Hematopoietic multipotent progenitor cell (in vitro differentiated cells): Measurements from ENCODE around the gene UQCRQ. TPM values are rescaled to one million over a fixed set of nuclear protein-coding genes. Genes with fewer than 3 reads are reported as not detected.

ENCODE experiments used
- DNase-seq, 3 donors: peaks; one replicate each; pipeline ENCODE4 v3.0.0-alpha.2; 2011 to 2015; ENCODE audit warnings: low read depth in 2 of 3, low spot score in 2 of 3
- small RNA-seq: library from RNA; depleted of rRNA; stranded (forward); fragments of <200 nt; gene quantifications from one replicate; pipeline ENCODE3, GENCODE V24; 2012
- total RNA-seq: library from RNA; depleted of rRNA; stranded (reverse); fragments of >200 nt; gene quantifications from one replicate; pipeline ENCODE4 v1.2.3, GENCODE V29; 2012

The UQCRQ gene
- total RNA-seq, 1 donor, result 81.6 TPM

DNA sequence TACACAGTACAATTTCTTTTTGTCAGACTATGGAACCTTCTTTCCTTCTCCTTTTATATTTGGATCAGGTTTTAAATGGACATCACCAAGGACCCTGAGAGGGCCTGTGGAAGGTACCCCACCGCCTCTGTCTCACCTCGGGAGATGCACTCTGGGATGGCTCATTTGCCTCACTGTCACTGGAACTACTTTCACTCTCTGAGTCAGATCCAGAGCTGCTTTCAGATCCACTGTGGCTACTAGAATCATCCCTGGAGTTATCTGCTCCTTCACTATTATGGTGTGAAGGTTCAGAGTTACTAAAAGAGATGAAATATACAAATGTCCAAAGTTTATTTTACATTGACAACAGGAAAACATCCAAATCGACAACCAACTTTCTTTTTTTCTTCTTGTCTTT lies 31.7 kb downstream of the UQCRQ start:
- DNase-seq, result no peak

DNA sequence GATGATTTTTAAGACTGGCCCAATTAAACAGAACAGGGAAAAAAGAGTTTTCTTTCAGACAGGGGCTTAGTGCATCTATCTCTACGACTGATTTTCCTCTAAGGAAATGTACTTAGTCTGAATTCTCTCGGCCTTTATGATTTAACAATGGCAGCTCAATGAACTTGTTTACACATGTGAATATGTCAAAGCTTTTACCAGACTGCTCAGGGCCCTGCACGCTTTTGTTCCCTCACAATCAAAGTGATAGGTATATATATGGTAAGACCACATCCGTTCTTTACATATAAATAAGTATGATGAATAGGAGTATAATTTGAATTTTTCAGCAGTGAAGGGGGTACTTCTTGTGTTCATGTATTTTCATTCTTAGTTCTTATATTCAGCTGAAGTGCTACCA lies 34.6 kb downstream of the UQCRQ start:
- no peak for DNase-seq

- DNase-seq, result no peak
Observed at GRCh38 chr5:132901730-132902129, 35.3 kb downstream of the UQCRQ start.

- no peak for DNase-seq
Observed at GRCh38 chr5:132905938-132906337, 39.5 kb downstream of the UQCRQ start.

GRCh38 chr5:132907161-132907560 lies 40.7 kb downstream of the UQCRQ start:
- DNase-seq, result no peak

GRCh38 chr5:132909702-132910101 lies 43.3 kb downstream of the UQCRQ start:
- no peak for DNase-seq

DNA sequence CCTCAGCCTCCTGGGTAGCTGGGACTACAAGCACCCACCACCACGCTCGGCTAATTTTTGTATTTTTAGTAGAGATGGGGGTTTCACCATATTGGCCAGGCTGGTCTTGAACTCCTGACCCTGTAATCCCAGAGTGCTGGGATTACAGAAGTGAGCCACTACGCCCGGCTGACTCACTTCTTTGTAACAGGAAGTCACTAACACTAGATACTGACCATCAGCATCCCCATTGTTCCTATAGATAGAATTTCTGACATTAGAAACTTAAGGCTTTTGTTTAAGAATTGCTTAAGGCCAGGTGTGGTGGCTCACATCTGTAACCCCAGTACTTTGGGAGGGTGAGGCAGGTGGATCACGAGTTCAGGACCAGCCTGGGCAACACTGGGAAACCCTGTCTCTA lies 49.2 kb downstream of the UQCRQ start:
- no peak for DNase-seq

GRCh38 chr5:132916086-132916485 lies 49.6 kb downstream of the UQCRQ start:
- no peak for DNase-seq

Small RNAs within 50 kb of the gene (small RNA-seq; reads per million reads assigned to genes)
- not detected for gene RNA5SP192

Other genes starting within 250 kb of the UQCRQ start
- under 0.01 TPM for gene IL13, start 208.5 kb upstream of the UQCRQ start, total RNA-seq
- not detected for gene IL4, start 192.7 kb upstream of the UQCRQ start, total RNA-seq
- gene KIF3A, start 129.1 kb upstream of the UQCRQ start, total RNA-seq, result 1.1 TPM
- 0.27 TPM for gene CCNI2, start 119.2 kb upstream of the UQCRQ start, total RNA-seq
- gene SEPTIN8, start 89.4 kb upstream of the UQCRQ start, total RNA-seq, result 5.4 TPM
- gene SOWAHA, start 53.3 kb upstream of the UQCRQ start, total RNA-seq, result not detected
- 0.54 TPM for gene SHROOM1, start 36.0 kb upstream of the UQCRQ start, total RNA-seq
- 0.54 TPM for gene GDF9, start 173 bp upstream of the UQCRQ start, total RNA-seq
- 0.81 TPM for gene LEAP2, start 7.0 kb downstream of the UQCRQ start, total RNA-seq
- gene AFF4, start 97.0 kb downstream of the UQCRQ start, total RNA-seq, result 28.8 TPM
- 9.2 TPM for gene ZCCHC10, start 159.9 kb downstream of the UQCRQ start, total RNA-seq
- gene HSPA4, start 185.4 kb downstream of the UQCRQ start, total RNA-seq, result 22.9 TPM